ENCODE measurements around the gene OSCP1.

Gene OSCP1

DNA sequence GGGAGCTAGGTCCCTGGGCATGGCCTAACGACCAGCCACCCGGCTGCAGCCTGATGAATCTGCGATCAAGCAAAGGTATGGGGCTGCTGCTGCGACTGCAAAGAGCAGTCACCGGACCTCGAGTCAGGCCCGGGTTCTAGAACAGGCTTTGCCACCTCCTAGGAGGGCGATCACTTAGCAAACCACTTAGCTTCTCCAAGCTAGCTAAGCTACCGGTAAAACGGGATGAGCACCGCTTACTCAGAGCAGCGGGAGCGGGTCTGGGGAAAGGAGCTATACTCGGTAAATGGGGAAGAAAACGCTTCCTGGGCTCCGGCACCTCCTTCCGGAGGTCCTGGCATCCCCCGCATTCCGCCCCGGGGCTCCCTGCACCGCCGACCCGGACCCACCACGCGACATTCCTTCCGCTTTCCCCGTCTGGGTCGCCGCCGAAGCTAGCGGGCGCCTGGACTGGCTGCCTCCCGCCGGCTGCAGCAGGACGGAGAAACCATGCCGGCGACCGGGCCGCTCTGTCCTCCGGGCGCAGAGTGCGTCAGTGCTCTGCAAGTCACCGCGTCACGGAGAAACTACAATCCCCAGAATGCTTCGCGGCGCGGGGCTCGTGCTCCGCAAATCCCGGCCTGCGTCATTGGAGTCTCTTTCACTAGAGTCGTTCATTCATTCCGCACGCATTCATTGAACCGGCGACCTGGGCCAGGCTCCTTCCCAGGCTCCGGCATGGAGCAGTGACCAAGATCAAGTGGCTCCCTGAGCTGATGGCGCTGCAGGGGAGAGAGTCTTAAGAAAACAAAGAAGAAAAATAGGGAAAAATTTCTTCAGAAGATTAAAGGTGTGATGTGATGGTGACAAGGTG, 52.6 kb downstream of the OSCP1 start, which contains the start of gene LSM10:
TSS of gene LSM10 (minus strand) at position 531 of the 853 bp plus-strand sequence. CDS start 3,779 bp downstream, outside the sequence.
- peak within 1 kb of the TSS; percentile 81 for H3K4me3 ChIP-seq (replicated peaks; ENCODE audit: low read depth, low read length)
- peak; percentile 90 for DNase-seq (ENCODE audit: extremely low read depth, insufficient read length)
- TF ChIP-seq, protein P1, sequence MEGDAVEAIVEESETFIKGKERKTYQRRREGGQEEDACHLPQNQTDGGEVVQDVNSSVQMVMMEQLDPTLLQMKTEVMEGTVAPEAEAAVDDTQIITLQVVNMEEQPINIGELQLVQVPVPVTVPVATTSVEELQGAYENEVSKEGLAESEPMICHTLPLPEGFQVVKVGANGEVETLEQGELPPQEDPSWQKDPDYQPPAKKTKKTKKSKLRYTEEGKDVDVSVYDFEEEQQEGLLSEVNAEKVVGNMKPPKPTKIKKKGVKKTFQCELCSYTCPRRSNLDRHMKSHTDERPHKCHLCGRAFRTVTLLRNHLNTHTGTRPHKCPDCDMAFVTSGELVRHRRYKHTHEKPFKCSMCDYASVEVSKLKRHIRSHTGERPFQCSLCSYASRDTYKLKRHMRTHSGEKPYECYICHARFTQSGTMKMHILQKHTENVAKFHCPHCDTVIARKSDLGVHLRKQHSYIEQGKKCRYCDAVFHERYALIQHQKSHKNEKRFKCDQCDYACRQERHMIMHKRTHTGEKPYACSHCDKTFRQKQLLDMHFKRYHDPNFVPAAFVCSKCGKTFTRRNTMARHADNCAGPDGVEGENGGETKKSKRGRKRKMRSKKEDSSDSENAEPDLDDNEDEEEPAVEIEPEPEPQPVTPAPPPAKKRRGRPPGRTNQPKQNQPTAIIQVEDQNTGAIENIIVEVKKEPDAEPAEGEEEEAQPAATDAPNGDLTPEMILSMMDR (IDR thresholded peaks at IDR 0.05; ENCODE audit: insufficient read depth, low read length, poor library complexity, severe bottlenecking): no peak

DNA sequence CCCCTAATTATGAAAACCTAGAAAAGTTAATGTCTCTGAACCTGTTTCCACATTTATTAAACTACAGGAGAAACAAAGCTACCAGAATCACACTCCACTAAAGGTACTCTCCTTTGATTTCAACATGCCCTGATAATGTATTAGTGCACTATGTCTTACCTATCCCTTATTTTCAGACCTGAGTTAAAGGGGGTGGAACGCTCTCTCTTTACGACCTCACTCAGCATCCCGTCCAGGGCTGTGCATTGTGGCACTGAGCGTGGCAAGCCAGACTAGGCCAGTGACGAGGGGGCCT, 53.2 kb downstream of the OSCP1 start:
- no peak for DNase-seq (ENCODE audit: extremely low read depth, insufficient read length)
- Histone ChIP-seq H3K27me3 (replicated peaks; ENCODE audit: control insufficient read depth, insufficient read depth, low read length) (no peaks in the 10 kb centered on the region), H3K36me3 (ENCODE audit: control insufficient read depth, insufficient read depth, low read length) (peaks cover 6% of the 10 kb centered on the region), H3K4me3 (replicated peaks; ENCODE audit: low read depth, low read length) (peak overlapping the region; percentile 81)
- TF ChIP-seq, protein P1 (IDR thresholded peaks at IDR 0.05; ENCODE audit: insufficient read depth, low read length, poor library complexity, severe bottlenecking): no peak

More for the DNA sequence above, 52.6 kb downstream of the OSCP1 start, which contains the start of gene LSM10:
- Histone ChIP-seq H3K27me3 (replicated peaks; ENCODE audit: control insufficient read depth, insufficient read depth, low read length) (no peaks in the 10 kb centered on the region), H3K36me3 (ENCODE audit: control insufficient read depth, insufficient read depth, low read length) (peaks cover 6% of the 10 kb centered on the region)

DNA sequence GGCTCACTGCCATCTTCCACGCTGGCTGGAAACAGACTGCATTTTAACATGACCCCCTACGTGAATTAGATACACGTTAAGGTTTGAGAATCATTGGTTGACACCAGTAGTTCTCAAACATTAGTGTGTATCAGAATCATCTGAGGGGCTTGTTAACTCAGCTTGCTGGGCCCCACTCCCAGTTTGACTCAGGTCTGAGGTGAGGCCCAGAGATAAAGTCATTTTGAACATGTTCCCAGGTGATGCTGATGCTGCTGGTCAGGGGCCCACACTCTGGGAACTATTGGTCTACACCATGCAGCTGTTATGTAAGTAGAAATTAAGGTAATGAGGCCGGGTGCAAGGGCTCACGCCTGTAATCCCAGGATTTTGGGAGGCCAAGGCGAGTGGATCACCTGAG, 53.9 kb downstream of the OSCP1 start:
- Histone ChIP-seq H3K27me3 (replicated peaks; ENCODE audit: control insufficient read depth, insufficient read depth, low read length) (no peaks in the 10 kb centered on the region), H3K36me3 (ENCODE audit: control insufficient read depth, insufficient read depth, low read length) (peaks cover 8% of the 10 kb centered on the region), H3K4me3 (replicated peaks; ENCODE audit: low read depth, low read length) (peak overlapping the region; percentile 81)
- TF ChIP-seq, protein P1 (IDR thresholded peaks at IDR 0.05; ENCODE audit: insufficient read depth, low read length, poor library complexity, severe bottlenecking): no peak
- DNase-seq (ENCODE audit: extremely low read depth, insufficient read length): no peak

DNA sequence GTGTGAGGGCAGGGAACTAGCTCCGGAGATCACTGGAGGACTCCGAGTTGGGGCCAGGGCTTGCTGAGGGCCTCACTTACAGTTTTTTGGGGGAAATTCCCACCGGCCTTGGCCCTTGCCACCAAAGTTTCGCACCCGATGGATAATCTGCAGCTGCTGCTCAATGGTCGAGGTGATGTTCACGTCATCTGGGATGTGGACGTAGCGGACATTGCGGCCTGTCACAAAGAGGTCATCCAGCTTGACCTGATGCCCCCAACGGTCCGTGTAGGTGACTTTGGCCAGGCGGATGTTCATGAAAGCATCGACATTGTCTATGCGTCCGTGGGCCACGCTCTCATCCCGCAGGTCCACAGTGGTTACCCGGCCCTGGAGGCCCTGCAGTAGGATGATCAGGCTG, 56.6 kb downstream of the OSCP1 start:
- no peak overlapping the region for H3K4me3 ChIP-seq (replicated peaks; ENCODE audit: low read depth, low read length)
- peaks cover 8% of the 10 kb centered on the region for H3K36me3 ChIP-seq (ENCODE audit: control insufficient read depth, insufficient read depth, low read length)
- H3K27me3 ChIP-seq (replicated peaks; ENCODE audit: control insufficient read depth, insufficient read depth, low read length): no peaks in the 10 kb centered on the region
- TF ChIP-seq, protein P1 (IDR thresholded peaks at IDR 0.05; ENCODE audit: insufficient read depth, low read length, poor library complexity, severe bottlenecking): no peak
- no peak for DNase-seq (ENCODE audit: extremely low read depth, insufficient read length)

DNA sequence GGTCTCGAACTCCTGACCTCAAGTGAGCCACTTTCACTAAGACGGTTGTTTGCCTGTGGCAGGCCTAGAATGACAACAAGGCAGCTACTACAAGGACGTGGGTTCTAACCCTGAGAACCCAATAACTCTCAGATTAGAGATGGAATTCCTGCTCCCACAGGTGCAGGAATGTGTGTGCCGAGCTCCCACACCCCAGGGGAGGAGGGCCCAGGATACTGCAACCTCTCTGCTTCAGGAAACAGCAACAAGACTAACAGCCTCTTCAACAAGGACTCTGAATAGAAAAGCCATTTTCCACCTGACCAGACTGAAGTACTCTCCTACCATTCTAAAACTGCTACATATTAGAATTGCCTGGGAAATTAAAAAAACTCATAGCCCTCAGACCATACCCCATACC, 57.4 kb downstream of the OSCP1 start:
- DNase-seq (ENCODE audit: extremely low read depth, insufficient read length): no peak
- TF ChIP-seq, protein P1 (IDR thresholded peaks at IDR 0.05; ENCODE audit: insufficient read depth, low read length, poor library complexity, severe bottlenecking): no peak
- H3K36me3 ChIP-seq (ENCODE audit: control insufficient read depth, insufficient read depth, low read length): peaks cover 8% of the 10 kb centered on the region
- H3K4me3 ChIP-seq (replicated peaks; ENCODE audit: low read depth, low read length): no peak overlapping the region
- no peaks in the 10 kb centered on the region for H3K27me3 ChIP-seq (replicated peaks; ENCODE audit: control insufficient read depth, insufficient read depth, low read length)
